ENCODE data around the gene SLC25A6.
A peak's percentile ranks its signal among the peaks of the same experiment; 100 is the strongest.

The SLC25A6 gene

GRCh38 chrX:1400742-1401471, 9.0 kb upstream of the SLC25A6 start:
- no peak overlapping the region for H3K4me3 Mint-ChIP-seq
- peaks cover 58% of the 10 kb centered on the region for H3K36me3 Mint-ChIP-seq (ENCODE audit: low read depth)
- DNase-seq = peak; percentile 32
- no peaks in the 10 kb centered on the region for H3K27me3 Mint-ChIP-seq
- H3K9me3 Mint-ChIP-seq = no peaks in the 10 kb centered on the region
- peaks cover 7% of the 10 kb centered on the region for H3K4me1 Mint-ChIP-seq (ENCODE audit: low read depth)
- no peak overlapping the region for H3K27ac Mint-ChIP-seq

DNA sequence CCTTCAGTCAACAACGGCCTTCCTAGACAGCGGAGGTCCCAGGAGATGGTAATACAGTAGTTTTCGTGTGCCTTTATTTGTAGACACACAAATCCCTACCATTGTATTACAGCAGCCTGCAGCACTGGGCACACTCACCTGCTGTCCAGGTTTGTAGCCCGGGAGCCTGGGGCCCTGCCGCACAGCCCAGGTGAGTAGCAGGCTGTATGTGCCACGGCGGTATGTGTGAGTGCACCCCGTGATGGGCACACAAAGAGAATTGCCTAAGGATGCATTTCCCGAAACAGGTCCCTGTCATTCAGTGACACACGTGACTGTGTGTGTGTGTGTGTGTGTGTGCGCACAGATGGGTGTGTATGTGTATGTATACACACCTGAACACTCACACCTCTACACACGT, 8.1 kb upstream of the SLC25A6 start:
- peaks cover 15% of the 10 kb centered on the region for H3K4me1 Mint-ChIP-seq (ENCODE audit: low read depth)
- no peaks in the 10 kb centered on the region for H3K27me3 Mint-ChIP-seq
- H3K36me3 Mint-ChIP-seq (ENCODE audit: low read depth) = peaks cover 66% of the 10 kb centered on the region
- H3K27ac Mint-ChIP-seq = no peak overlapping the region
- peak; percentile 14 for DNase-seq
- H3K9me3 Mint-ChIP-seq = no peaks in the 10 kb centered on the region
- H3K4me3 Mint-ChIP-seq = no peak overlapping the region

DNA sequence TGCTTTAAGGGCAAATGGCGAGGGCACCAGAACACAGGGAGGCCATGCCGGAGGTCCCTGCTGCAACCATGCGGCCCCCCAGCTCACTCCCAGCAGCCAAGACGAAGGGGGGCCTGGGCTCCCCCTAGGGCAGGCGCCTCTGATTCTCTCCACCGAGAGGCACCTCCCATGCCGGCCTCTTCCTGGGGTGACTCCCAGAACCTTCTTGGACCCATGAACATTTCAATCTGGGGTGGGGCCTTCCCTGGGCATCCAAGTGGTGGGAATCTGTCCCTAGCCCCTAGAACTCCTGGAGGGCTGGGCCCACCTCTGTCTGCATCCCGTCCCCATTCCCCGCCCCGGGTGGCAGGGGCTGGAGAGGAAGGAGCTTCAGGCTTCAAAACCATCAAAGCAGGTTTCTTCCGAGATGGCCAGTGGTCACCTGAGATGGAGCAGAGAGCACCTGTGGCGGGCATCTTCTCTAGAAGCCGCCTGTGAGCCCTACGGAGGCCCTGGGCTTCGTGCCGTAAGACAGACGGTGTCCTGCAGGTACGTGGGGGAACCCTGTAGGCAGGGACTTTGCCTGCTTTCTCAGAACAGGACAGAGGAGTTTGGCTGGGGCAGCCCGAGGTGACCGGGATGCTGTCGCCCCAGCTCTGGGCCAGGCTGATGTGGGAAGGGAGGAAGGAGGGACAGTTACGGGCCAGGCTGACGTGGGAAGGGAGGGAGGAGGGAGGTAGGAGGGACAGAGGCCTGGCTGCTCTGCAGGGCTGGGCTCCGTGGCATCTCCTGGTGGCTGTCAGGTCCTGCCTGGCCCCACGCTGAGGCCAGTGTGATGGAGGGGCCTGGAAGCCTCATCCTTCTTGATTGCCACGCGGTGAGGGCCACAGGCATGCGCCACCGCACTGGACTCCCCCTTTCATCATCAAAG, 6.8 kb upstream of the SLC25A6 start:
- Mint-ChIP-seq H3K4me1 (ENCODE audit: low read depth) (peaks cover 25% of the 10 kb centered on the region), H3K4me3 (no peak overlapping the region), H3K9me3 (no peaks in the 10 kb centered on the region), H3K36me3 (ENCODE audit: low read depth) (peaks cover 76% of the 10 kb centered on the region), H3K27ac (peak overlapping the region; percentile 26), H3K27me3 (no peaks in the 10 kb centered on the region)
- peak; percentile 30 for DNase-seq

DNA sequence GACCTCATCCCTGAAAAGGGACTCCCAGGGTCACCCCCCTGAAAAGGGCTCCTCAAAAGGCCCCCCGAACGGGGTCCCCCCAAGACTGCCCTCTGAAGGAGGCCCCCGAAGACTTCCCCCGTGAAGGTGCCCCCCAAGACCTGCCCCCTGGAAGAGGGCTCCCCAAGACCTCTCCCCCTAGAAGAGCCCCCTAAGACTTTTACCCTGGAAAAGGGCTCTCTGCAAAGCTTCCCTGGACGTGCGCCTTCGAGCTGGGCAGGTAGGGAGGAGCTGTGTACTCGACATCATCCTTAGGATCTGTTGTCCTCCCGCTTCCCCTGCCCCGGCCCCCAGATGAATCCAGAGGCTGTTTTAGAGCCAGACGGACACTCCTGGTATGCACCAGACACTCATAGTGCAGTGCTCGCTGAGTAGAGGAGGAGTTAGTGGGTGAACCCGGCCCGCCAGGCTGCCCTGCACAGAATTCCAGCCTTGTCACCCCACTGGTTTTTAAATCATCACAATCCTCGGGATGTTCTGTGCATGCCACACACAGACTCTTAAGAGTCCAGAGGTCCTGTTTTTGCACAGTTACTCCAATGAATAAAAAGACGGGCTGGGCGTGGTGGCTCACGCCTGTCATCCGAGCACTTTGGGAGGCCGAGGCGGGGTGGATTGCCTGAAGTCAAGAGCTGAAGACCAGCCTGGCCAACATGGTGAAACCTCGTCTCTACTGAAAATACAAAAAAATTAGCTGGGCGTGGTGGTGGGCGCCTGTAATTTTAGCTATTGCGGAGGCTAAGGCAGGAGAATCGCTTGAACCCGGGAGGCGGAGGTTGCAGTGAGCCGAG, 5.7 kb upstream of the SLC25A6 start:
- Mint-ChIP-seq H3K36me3 (ENCODE audit: low read depth) (peaks cover 77% of the 10 kb centered on the region), H3K4me1 (ENCODE audit: low read depth) (peaks cover 27% of the 10 kb centered on the region), H3K27ac (no peak overlapping the region), H3K4me3 (no peak overlapping the region), H3K9me3 (no peaks in the 10 kb centered on the region), H3K27me3 (no peaks in the 10 kb centered on the region)
- DNase-seq = peak; percentile 24

- no peak overlapping the region for H3K4me3 Mint-ChIP-seq
- H3K27ac Mint-ChIP-seq = peak overlapping the region; percentile 67
- H3K27me3 Mint-ChIP-seq = no peaks in the 10 kb centered on the region
- no peaks in the 10 kb centered on the region for H3K9me3 Mint-ChIP-seq
- DNase-seq = peak; percentile 23
- peaks cover 79% of the 10 kb centered on the region for H3K36me3 Mint-ChIP-seq (ENCODE audit: low read depth)
- H3K4me1 Mint-ChIP-seq (ENCODE audit: low read depth) = peaks cover 27% of the 10 kb centered on the region
Observed at GRCh38 chrX:1397001-1397400, 5.1 kb upstream of the SLC25A6 start.

GRCh38 chrX:1395646-1396216, 3.8 kb upstream of the SLC25A6 start:
- peak overlapping the region; percentile 12 for H3K27ac Mint-ChIP-seq
- no peaks in the 10 kb centered on the region for H3K9me3 Mint-ChIP-seq
- DNase-seq = no peak
- peaks cover 34% of the 10 kb centered on the region for H3K4me1 Mint-ChIP-seq (ENCODE audit: low read depth)
- H3K4me3 Mint-ChIP-seq = no peak overlapping the region
- H3K27me3 Mint-ChIP-seq = no peaks in the 10 kb centered on the region
- peaks cover 78% of the 10 kb centered on the region for H3K36me3 Mint-ChIP-seq (ENCODE audit: low read depth)

GRCh38 chrX:1394731-1395501, 3.0 kb upstream of the SLC25A6 start:
- H3K4me1 Mint-ChIP-seq (ENCODE audit: low read depth) = peaks cover 41% of the 10 kb centered on the region
- H3K36me3 Mint-ChIP-seq (ENCODE audit: low read depth) = peaks cover 80% of the 10 kb centered on the region
- H3K9me3 Mint-ChIP-seq = no peaks in the 10 kb centered on the region
- DNase-seq = peak; percentile 28
- peak overlapping the region; percentile 55 for H3K4me3 Mint-ChIP-seq
- peak overlapping the region; percentile 69 for H3K27ac Mint-ChIP-seq
- no peaks in the 10 kb centered on the region for H3K27me3 Mint-ChIP-seq

DNA sequence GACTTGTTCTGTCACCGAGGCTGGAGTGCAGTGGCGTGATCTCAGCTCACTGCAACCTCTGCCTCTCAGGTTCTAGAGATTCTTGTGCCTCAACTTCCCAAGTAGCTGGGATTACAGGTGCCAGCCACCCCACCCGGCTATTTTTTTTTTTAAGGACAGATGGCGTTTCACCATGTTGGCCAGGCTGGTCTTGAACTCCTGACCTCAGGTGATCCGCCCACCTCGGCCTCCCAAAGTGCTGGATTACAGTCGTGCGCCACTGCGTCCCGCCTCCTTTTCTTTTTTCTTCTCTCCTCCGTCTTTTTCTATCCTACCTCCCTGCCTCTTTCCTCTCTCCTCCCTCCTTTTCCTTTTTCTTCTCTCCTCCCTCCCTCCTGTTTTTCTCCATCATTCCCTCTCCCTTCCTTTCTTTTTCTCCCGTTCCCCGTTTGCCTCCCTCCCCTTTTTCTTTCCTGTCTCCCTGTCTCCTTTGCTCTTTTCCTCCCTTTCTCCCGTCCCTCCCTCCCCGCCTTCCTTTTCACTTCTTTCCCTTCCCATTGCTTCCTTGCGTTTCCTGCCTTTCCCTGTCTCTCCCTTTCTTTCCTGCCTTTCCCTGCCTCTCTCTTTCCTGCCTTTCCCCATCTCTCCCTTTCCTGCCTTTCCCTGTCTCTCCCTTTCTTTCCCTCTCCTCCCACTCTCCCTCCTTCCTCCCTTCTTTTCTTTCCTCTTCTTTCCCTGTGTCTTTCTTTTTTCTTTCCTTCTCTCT, 2.1 kb upstream of the SLC25A6 start:
- Mint-ChIP-seq H3K36me3 (ENCODE audit: low read depth) (peaks cover 80% of the 10 kb centered on the region), H3K9me3 (no peaks in the 10 kb centered on the region), H3K27ac (peak overlapping the region; percentile 99), H3K27me3 (no peaks in the 10 kb centered on the region), H3K4me1 (ENCODE audit: low read depth) (peaks cover 48% of the 10 kb centered on the region), H3K4me3 (peak overlapping the region; percentile 95)
- DNase-seq = peak; percentile 24

GRCh38 chrX:1392376-1393068, 609 bp upstream of the SLC25A6 start:
- H3K27me3 Mint-ChIP-seq = no peaks in the 10 kb centered on the region
- H3K4me1 Mint-ChIP-seq (ENCODE audit: low read depth) = peaks cover 63% of the 10 kb centered on the region
- DNase-seq = no peak
- H3K36me3 Mint-ChIP-seq (ENCODE audit: low read depth) = peaks cover 81% of the 10 kb centered on the region
- no peaks in the 10 kb centered on the region for H3K9me3 Mint-ChIP-seq
- peak overlapping the region; percentile 99 for H3K27ac Mint-ChIP-seq
- peak overlapping the region; percentile 95 for H3K4me3 Mint-ChIP-seq

GRCh38 chrX:1391370-1391706, 575 bp downstream of the SLC25A6 start:
- peaks cover 81% of the 10 kb centered on the region for H3K36me3 Mint-ChIP-seq (ENCODE audit: low read depth)

DNA sequence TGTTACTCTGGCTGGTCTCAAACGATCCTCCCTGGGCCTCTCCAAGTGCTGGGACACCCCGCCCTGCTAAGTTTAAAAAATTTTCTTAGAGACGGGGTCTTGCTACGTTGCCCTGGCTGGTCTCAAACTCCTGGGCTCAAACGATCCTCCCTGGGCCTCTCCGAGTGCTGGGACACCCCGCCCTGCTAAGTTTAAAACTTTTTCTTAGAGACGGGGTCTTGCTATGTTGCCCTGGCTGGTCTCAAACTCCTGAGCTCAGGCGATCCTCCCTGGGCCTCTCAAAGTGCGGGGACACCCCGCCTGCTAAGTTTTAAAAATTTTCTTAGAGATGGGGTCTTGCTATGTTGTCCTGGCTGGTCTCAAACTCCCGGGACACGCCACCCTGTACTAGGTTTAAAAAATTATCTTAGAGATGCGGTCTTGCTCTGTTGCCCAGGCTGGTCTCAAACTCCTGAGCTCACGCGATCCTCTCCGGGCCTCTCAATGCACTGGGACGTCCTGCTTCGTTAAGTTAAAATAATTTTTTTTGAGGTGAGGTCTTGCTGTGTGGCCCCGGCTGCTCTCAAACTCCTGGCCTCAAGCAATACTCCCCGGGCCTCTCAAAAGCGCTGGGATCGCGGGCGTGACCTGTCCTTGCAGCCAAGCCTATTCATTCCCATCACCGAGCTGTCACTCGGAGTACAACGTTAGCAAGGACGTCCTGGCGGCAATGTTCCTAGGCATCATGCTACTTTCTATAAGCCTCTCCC, 1.1 kb downstream of the SLC25A6 start:
- Mint-ChIP-seq H3K4me3 (peak overlapping the region; percentile 95), H3K36me3 (ENCODE audit: low read depth) (peaks cover 81% of the 10 kb centered on the region), H3K27ac (peak overlapping the region; percentile 99), H3K4me1 (ENCODE audit: low read depth) (peaks cover 59% of the 10 kb centered on the region), H3K27me3 (no peaks in the 10 kb centered on the region), H3K9me3 (no peaks in the 10 kb centered on the region)
- no peak for DNase-seq

More at GRCh38 chrX:1391370-1391706, 575 bp downstream of the SLC25A6 start:
- Mint-ChIP-seq H3K27ac (peak overlapping the region; percentile 99), H3K27me3 (no peaks in the 10 kb centered on the region), H3K9me3 (no peaks in the 10 kb centered on the region), H3K4me1 (ENCODE audit: low read depth) (peaks cover 64% of the 10 kb centered on the region), H3K4me3 (peak overlapping the region; percentile 95)
- DNase-seq = no peak

- Mint-ChIP-seq H3K4me3 (peak overlapping the region; percentile 95), H3K4me1 (ENCODE audit: low read depth) (peaks cover 51% of the 10 kb centered on the region), H3K27ac (peak overlapping the region; percentile 99), H3K9me3 (no peaks in the 10 kb centered on the region), H3K36me3 (ENCODE audit: low read depth) (peaks cover 81% of the 10 kb centered on the region), H3K27me3 (no peaks in the 10 kb centered on the region)
- no peak for DNase-seq
Observed at GRCh38 chrX:1389993-1390285, 2.0 kb downstream of the SLC25A6 start.
